SJSA1 (cell line): Measurements from ENCODE around the gene WNT10A. TPM values are rescaled to one million over a fixed set of nuclear protein-coding genes. Genes with fewer than 3 reads are reported as not detected.
A peak's percentile ranks its signal among the peaks of the same experiment; 100 is the strongest.

ENCODE experiments used
- DNase-seq, 2 experiments: peaks; one replicate each; pipeline ENCODE4 v3.0.0-alpha.2; 2015 to 2020; ENCODE audit warnings: low spot score in 2 of 2, low read depth in 1 of 2
- H3K27ac ChIP-seq: fragments of 250-450 bp; sonication (Bioruptor Pico); 2 replicates; pipeline ENCODE4 v1.5.1; 2020; ENCODE audit warnings: mild to moderate bottlenecking, moderate library complexity
- H3K27me3 ChIP-seq: fragments of 250-450 bp; sonication (Bioruptor Pico); replicated peaks from 2 replicates; pipeline ENCODE4 v1.5.1; 2020; ENCODE audit warnings: mild to moderate bottlenecking, moderate library complexity
- H3K36me3 ChIP-seq: fragments of 250-450 bp; sonication (Bioruptor Pico); 2 replicates; pipeline ENCODE4 v1.5.1; 2020; ENCODE audit warnings: mild to moderate bottlenecking
- H3K4me1 ChIP-seq: fragments of 250-450 bp; sonication (Bioruptor Pico); replicated peaks from 2 replicates; pipeline ENCODE4 v1.6.1; 2021; ENCODE audit warnings: mild to moderate bottlenecking
- H3K4me3 ChIP-seq: fragments of 250-450 bp; sonication (Bioruptor Pico); 2 replicates; pipeline ENCODE4 v1.5.1; 2020; ENCODE audit warnings: mild to moderate bottlenecking
- H3K9me3 ChIP-seq: fragments of 250-450 bp; sonication (Bioruptor Pico); replicated peaks from 2 replicates; pipeline ENCODE4 v1.5.1; 2020; ENCODE audit warnings: mild to moderate bottlenecking
- total RNA-seq: library from RNA; depleted of rRNA; stranded (reverse); fragments of >200 nt; shearing (Covaris generic); gene quantifications from 2 replicates; pipeline ENCODE4 v1.2.3, GENCODE V29; 2014

Gene WNT10A
- total RNA-seq, 1 experiment from 2014 or later = not detected

DNA sequence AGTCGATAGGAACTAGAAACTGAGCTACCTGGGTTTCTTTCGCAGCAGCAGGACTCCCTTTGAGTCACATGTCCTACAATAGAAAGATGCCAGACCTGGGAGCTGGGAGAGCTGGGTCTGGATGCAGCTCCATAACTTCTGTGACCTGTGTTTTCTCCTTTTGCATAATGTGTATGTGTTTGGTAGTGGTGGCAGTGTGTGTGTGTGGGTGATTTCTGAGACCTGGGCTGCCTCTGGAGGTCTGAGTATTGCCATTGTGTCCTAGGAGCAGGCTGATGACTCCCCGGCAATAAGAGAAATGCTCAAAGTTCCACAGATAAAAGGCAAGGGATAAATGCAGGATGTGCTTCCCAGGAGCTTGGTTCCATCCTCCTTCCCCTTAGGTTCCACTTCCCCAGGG, 6.4 kb downstream of the WNT10A start:
- DNase-seq = no peak
- H3K36me3 ChIP-seq = no peaks in the 10 kb centered on the region
- peaks cover 47% of the 10 kb centered on the region for H3K27me3 ChIP-seq
- no peak overlapping the region for H3K27ac ChIP-seq
- no peak overlapping the region for H3K4me3 ChIP-seq
- H3K4me1 ChIP-seq = no peaks in the 10 kb centered on the region
- H3K9me3 ChIP-seq = no peaks in the 10 kb centered on the region

DNA sequence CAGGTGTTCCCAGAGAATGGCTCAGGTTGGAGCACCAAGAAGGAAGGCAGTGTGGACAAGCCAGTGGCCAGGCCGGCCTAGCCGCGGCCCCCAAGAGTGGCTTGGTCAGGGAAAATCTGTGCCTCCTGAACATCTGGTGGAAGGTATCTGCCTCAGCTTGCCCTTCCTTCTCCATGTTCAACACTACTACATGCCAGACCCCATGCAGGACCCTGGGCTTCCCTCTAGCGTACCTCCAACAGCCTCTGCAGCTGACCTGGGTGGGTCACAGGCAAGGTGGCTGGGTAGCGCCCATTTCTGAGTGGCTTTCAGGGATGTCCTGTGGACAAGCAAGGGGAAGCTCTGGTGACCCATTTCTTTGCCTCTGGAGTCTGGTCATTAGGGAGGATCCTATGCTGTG, 7.7 kb downstream of the WNT10A start:
- H3K36me3 ChIP-seq = no peaks in the 10 kb centered on the region
- H3K27me3 ChIP-seq = peaks cover 48% of the 10 kb centered on the region

DNA sequence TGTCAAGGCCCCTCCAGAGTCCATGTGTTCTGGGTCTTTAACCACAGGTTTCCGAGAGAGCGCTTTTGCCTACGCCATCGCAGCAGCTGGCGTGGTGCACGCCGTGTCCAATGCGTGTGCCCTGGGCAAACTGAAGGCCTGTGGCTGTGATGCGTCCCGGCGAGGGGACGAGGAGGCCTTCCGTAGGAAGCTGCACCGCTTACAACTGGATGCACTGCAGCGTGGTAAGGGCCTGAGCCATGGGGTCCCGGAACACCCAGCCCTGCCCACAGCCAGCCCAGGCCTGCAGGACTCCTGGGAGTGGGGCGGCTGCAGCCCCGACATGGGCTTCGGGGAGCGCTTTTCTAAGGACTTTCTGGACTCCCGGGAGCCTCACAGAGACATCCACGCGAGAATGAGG, 9.3 kb downstream of the WNT10A start:
- H3K27ac ChIP-seq = no peak overlapping the region
- H3K4me1 ChIP-seq = peaks cover 9% of the 10 kb centered on the region
- no peaks in the 10 kb centered on the region for H3K36me3 ChIP-seq
- no peak for DNase-seq
- peaks cover 53% of the 10 kb centered on the region for H3K27me3 ChIP-seq
- 0 out of 2 replicates have a peak, but pooled peaks cover 6% of the 10 kb centered on the region for H3K9me3 ChIP-seq
- H3K4me3 ChIP-seq = no peak overlapping the region

More for the DNA sequence above, 7.7 kb downstream of the WNT10A start:
- peaks cover 9% of the 10 kb centered on the region for H3K4me1 ChIP-seq
- H3K4me3 ChIP-seq = no peak overlapping the region
- H3K9me3 ChIP-seq = 0 out of 2 replicates have a peak, but pooled peaks cover 6% of the 10 kb centered on the region
- no peak for DNase-seq
- no peak overlapping the region for H3K27ac ChIP-seq

DNA sequence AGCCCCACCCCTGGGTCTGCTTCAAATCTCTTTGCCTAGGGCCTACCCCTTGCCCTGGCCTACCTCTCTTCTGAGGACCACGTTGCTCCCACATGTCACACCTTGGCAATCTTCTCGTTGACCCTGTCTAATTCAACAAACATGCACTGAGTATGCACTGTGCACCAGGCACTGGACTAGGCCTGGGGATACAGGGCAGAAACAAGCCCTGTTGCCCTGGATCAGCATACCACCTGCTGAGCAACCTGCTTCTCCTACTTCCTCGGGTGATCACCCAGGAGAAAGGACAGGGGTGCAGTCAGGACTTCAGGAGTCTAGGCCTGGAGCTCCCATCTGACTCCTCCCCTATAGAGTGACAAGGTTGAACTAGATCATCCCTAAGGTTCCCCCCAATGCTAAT, 9.7 kb downstream of the WNT10A start:
- H3K27me3 ChIP-seq = peaks cover 54% of the 10 kb centered on the region
- H3K4me1 ChIP-seq = peaks cover 9% of the 10 kb centered on the region
- no peaks in the 10 kb centered on the region for H3K36me3 ChIP-seq
- no peak overlapping the region for H3K27ac ChIP-seq
- 0 out of 2 replicates have a peak, but pooled peaks cover 6% of the 10 kb centered on the region for H3K9me3 ChIP-seq
- H3K4me3 ChIP-seq = no peak overlapping the region
- DNase-seq = no peak

DNA sequence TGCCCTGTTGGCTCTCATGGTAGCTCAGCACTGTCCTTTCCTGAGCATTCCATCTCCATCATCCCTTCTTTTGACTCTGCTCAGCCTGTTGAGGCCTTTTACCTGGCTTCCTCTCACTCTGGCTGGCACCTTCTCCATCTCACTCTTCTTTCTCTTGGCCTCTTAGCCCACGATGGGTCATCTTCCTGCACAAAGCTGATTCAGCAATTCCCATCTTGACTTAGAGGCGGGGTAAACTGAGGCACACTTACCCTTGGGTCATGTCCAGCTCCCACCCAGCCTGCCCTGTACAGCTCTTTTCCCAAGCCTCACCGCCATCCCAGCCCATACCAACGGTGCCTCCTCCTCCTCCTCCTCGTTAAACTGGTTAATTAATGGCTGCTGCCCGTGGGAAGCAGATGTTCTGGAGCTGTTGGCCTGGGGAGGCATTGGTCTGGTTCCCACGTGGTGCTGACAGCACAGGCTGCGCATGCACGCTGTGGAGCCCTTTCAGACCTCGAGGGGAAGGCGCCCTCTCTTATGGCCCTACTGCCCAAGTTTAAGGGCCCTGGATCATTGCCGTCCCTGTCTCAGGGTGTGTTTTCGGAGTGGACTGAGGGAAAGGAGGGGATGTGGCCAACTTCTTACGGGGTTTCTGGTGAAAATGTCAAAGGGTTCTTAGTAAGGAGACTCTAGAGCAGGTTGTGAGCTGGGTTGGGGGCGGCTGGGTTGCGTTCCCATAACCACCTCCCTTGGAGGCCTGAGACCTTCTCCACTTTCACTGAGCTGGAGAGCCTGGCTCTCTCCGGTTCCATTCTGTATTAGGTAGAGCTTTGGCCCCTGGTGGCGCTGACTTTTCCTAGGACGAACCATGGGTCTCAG, 10.9 kb downstream of the WNT10A start:
- no peak for DNase-seq
- Histone ChIP-seq H3K27ac (no peak overlapping the region), H3K9me3 (0 out of 2 replicates have a peak, but pooled peaks cover 6% of the 10 kb centered on the region), H3K27me3 (peaks cover 64% of the 10 kb centered on the region), H3K36me3 (no peaks in the 10 kb centered on the region), H3K4me3 (no peak overlapping the region), H3K4me1 (peaks cover 13% of the 10 kb centered on the region)

DNA sequence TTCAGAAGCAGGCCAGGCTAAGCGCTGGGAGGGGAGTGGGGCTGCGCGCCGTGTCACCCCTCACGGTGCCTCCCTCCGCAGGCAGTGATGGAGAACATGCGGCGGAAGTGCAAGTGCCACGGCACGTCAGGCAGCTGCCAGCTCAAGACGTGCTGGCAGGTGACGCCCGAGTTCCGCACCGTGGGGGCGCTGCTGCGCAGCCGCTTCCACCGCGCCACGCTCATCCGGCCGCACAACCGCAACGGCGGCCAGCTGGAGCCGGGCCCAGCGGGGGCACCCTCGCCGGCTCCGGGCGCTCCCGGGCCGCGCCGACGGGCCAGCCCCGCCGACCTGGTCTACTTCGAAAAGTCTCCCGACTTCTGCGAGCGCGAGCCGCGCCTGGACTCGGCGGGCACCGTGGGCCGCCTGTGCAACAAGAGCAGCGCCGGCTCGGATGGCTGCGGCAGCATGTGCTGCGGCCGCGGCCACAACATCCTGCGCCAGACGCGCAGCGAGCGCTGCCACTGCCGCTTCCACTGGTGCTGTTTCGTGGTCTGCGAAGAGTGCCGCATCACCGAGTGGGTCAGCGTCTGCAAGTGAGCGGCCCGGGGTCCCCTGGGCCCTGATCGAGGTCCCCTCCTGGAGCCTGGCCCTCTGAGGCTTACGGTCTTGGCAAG, 12.2 kb downstream of the WNT10A start:
- H3K9me3 ChIP-seq = 0 out of 2 replicates have a peak, but pooled peaks cover 6% of the 10 kb centered on the region
- peak in 1 of 2 experiments; percentile 40 for DNase-seq
- H3K4me3 ChIP-seq = peak overlapping the region; percentile 31
- H3K27ac ChIP-seq = no peak overlapping the region
- H3K27me3 ChIP-seq = peaks cover 72% of the 10 kb centered on the region
- H3K4me1 ChIP-seq = peaks cover 19% of the 10 kb centered on the region
- no peaks in the 10 kb centered on the region for H3K36me3 ChIP-seq

DNA sequence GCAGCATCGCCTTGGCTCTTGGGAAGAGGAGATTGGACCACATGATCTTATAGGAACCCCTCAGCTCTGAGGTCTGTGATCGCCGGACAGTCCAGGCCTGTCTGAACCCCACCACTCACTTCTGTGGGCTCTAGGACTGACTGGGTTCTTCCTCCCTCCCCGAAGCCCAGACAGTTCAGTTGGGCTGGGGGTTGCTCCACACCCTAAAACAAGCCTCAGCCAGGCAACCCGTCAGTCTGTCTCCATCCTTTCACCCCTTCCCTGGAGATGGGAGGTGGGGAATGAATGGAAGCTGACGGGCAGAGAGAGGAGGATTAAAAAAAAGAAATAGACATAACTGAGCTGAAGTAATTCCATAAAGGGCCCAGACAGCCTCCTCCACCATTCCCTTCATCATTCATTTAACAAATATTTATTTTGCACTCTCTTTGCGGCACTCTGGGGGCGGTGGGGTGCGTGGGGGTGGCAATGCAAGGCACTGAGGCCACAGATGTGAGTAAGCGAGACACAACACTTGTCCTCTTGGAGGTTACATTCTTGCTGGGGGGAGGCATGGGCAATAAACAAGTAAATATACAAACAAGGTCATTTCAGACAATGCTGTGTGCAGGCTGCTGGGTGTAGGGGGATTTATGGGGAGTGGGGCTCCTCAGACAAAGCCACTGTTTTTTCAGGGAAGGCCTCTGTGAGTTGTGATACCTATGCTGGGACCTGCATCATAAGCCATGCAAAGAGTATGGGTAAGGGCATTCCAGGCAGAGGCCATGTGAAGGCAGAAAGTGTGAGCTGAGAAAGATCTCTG, 12.9 kb downstream of the WNT10A start:
- H3K27ac ChIP-seq = no peak overlapping the region
- no peak overlapping the region for H3K4me3 ChIP-seq

DNA sequence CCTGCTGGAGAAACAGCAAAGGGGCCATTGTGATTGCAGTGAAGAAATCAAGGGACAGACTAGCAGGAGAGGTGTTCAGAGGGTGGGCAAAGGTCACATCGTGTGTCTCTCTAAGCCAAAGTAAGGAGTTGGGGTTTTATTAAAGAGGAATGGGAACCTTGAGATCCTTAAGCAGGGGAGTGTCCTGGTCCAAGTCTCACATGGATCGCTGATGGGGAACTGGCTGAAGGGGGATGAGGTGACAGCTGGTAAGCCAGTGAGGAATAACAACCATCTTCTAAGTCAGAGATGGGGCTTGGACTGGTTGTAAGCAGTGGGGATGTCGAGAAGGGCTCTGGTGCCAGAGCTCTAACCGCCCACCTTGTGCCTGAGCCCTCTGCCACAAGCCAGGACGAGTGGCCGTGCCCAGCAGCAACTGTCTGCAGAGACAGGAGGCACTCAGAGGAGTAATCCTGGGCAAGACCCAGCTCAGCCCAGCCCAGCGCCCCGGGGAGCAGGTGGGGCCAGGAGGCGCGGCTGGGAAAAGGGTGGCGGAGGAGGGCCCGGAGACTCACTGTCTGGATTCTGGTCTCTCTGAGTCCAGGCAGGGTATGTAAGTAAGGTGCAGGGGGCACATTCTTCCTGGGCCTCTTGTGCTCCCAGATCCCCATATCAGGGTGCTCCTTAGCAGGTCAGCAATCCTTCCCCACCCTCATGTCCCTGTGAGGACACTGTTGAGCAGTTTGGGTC, 13.7 kb downstream of the WNT10A start:
- H3K4me3 ChIP-seq = no peak overlapping the region
- H3K9me3 ChIP-seq = 0 out of 2 replicates have a peak, but pooled peaks cover 6% of the 10 kb centered on the region
- H3K27me3 ChIP-seq = peaks cover 83% of the 10 kb centered on the region

More for the DNA sequence above, 12.9 kb downstream of the WNT10A start:
- Histone ChIP-seq H3K36me3 (no peaks in the 10 kb centered on the region), H3K9me3 (0 out of 2 replicates have a peak, but pooled peaks cover 6% of the 10 kb centered on the region), H3K27me3 (peaks cover 79% of the 10 kb centered on the region), H3K4me1 (peaks cover 24% of the 10 kb centered on the region)
- DNase-seq = no peak

DNA sequence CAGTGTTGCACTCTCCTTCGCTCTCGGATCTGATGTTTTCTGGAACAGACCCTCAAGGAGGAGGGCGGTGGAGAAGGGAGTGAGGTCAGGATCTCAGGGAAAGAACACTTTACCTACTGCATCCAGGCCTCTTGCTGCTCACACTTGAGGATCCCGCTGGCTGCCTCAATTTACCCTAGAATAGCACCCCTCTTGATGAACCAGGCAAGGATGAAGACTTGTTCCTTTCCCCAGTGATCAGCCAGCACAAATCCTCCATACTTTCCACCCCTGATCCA, 14.2 kb downstream of the WNT10A start:
- no peak for DNase-seq
- Histone ChIP-seq H3K27ac (no peak overlapping the region), H3K4me3 (no peak overlapping the region), H3K27me3 (peaks cover 87% of the 10 kb centered on the region), H3K4me1 (peaks cover 24% of the 10 kb centered on the region), H3K9me3 (0 out of 2 replicates have a peak, but pooled peaks cover 6% of the 10 kb centered on the region), H3K36me3 (no peaks in the 10 kb centered on the region)

More for the DNA sequence above, 13.7 kb downstream of the WNT10A start:
- H3K4me1 ChIP-seq = peaks cover 24% of the 10 kb centered on the region
- no peak for DNase-seq
- no peak overlapping the region for H3K27ac ChIP-seq
- no peaks in the 10 kb centered on the region for H3K36me3 ChIP-seq

DNA sequence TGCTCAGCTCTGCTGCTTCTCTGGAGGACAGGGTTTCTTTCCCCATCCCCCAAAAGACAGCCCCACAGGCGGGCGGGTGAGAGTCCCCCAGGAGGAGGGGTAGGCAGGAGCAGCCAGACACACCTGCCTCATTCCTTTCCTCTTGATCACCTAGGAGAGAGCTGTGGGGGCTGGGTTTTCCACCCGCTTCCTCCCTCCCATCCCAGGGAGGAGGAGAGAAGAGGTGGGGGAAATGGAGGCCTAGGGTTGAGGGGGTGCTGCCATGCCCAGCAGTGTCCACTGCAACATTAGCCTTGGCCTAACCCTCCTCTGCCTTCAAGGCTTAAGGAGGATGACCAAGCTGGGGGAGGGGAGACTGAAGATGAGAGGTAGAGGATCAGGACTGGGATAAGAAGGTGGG, 14.7 kb downstream of the WNT10A start:
- H3K36me3 ChIP-seq = no peaks in the 10 kb centered on the region
- no peak overlapping the region for H3K27ac ChIP-seq
- H3K27me3 ChIP-seq = peaks cover 90% of the 10 kb centered on the region
- no peak overlapping the region for H3K4me3 ChIP-seq
- H3K9me3 ChIP-seq = 0 out of 2 replicates have a peak, but pooled peaks cover 6% of the 10 kb centered on the region
- DNase-seq = no peak
- peaks cover 24% of the 10 kb centered on the region for H3K4me1 ChIP-seq

DNA sequence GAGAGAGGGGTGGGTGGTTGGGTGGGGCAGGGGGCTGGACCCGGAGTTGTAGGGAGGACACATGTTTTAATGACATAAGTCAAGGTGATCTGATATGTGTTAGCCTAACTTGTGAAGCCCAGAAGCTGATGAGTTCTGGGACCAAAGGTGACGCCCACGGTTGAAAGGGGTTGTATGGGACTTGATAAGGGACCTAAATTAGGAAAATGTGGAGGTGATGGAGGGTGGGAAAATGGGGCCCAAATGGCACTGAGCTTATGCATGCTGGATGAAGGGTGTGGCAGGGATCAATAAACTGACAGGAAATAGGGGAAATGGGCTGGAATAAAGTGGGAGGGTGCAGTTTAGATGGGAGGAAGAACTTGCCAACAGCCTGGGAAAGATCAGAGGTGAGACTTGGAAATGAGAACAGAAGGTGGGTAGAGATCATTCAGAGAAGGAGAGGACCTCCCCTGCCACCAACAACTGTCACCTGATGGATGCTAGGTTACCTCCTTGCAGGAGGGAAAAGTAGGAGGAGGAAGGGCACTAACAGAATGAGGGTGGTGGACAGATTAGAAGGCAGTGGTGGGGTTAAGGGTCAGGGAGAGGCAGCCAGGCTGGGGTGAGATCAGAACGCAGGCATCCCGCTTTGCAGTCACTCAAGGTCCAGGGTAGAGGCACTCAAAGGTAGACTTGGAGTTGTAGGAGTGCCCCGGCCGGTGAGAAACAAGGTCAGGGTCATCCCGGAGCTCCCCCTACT, 15.3 kb downstream of the WNT10A start:
- DNase-seq = no peak
- peaks cover 24% of the 10 kb centered on the region for H3K4me1 ChIP-seq
- no peak overlapping the region for H3K4me3 ChIP-seq
- H3K9me3 ChIP-seq = 0 out of 2 replicates have a peak, but pooled peaks cover 6% of the 10 kb centered on the region
- H3K36me3 ChIP-seq = no peaks in the 10 kb centered on the region
- H3K27ac ChIP-seq = no peak overlapping the region
- peaks cover 87% of the 10 kb centered on the region for H3K27me3 ChIP-seq

DNA sequence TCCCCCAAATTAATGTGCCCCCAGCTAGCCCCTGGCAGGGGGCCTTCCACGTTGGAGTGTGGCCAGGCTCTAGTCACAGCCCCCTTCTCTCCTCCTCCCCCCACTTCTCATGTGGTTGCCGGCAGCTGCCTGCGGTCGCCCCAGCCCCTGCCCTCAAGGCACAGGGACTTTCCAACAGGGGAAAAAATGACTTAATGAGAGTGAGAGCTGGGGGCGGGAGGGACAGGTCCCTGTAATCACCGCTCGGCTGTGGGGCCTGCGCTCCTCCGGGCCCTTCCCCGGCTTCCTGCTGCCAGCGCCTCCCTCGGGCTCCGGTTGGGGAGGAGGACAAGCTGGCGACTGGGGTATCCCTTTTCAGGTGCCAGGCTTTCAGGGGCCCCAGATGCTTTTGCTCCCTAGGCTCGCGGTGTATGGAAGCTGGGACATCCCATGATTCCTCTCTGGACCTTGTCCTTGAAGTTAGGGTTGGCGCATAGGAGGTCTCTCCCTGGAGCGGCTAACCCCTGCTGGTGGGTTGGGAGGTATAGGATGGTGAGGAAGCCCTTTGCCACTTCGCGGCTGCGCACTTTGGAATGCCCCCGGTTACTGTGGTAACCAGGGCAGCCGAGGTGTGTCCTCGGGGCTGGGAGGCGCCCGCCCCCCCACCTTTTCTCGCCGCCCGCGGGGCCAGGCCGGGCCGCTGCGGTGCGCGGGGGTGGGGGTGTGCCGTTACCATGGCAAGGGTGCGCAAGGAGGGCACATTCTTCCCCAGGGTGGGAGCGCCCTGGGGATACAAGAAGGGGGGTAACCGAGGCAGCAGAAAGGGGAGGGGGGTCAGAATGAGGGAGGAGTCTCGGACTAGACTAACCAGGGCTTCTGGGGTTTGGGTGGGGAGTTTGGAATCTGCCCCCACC, 16.1 kb downstream of the WNT10A start:
- no peak overlapping the region for H3K4me3 ChIP-seq
- peak; percentile 32 to 47 for DNase-seq
- peaks cover 24% of the 10 kb centered on the region for H3K4me1 ChIP-seq
- H3K27me3 ChIP-seq = peaks cover 81% of the 10 kb centered on the region
- H3K36me3 ChIP-seq = no peaks in the 10 kb centered on the region
- no peak overlapping the region for H3K27ac ChIP-seq
- 0 out of 2 replicates have a peak, but pooled peaks cover 6% of the 10 kb centered on the region for H3K9me3 ChIP-seq
